Breast epithelium (tissue), 3 donors: ENCODE measurements around the gene SPG7.

ENCODE experiments used
- POLR2A ChIP-seq: fragments of 450-650 bp; IDR thresholded peaks from one replicate; pipeline ENCODE4 v1.6.1; 2016; ENCODE audit warnings: antibody characterized with exemption, mild to moderate bottlenecking, moderate library complexity
- POLR2AphosphoS5 ChIP-seq, 3 donors: sonication (generic); formaldehyde crosslinking; IDR thresholded peaks; one replicate each; pipeline ENCODE4 v1.6.1; 2017; ENCODE audit warnings: antibody characterized with exemption in 3 of 3
- TF ChIP-seq, protein P1 (sequence below), 3 donors: fragments of 450-650 bp; IDR thresholded peaks; one replicate each; pipeline ENCODE4 v1.5.1; 2016 to 2017; ENCODE audit warnings: antibody characterized with exemption in 3 of 3, mild to moderate bottlenecking in 3 of 3, moderate library complexity in 3 of 3

DNA sequence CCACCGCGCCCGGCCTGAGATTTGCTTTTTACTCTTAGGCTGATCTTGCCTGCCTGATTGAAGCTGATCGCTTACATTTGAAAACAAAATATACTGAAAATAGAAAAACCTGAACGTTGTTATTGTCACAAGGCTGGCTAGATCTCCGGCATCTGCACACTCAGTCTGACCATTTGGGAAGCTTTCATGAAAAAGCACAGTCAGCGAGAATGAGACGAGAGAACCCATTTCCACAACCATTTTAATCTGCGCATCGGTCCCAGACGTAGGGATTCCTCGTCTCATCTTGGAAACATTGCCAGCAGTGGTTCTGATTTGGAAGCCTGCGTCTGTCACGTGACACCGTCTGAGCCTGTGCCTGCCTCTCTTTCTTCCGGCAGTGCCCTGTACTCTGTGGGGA lies 20.9 kb downstream of the SPG7 start:
- TF ChIP-seq, protein P1, sequence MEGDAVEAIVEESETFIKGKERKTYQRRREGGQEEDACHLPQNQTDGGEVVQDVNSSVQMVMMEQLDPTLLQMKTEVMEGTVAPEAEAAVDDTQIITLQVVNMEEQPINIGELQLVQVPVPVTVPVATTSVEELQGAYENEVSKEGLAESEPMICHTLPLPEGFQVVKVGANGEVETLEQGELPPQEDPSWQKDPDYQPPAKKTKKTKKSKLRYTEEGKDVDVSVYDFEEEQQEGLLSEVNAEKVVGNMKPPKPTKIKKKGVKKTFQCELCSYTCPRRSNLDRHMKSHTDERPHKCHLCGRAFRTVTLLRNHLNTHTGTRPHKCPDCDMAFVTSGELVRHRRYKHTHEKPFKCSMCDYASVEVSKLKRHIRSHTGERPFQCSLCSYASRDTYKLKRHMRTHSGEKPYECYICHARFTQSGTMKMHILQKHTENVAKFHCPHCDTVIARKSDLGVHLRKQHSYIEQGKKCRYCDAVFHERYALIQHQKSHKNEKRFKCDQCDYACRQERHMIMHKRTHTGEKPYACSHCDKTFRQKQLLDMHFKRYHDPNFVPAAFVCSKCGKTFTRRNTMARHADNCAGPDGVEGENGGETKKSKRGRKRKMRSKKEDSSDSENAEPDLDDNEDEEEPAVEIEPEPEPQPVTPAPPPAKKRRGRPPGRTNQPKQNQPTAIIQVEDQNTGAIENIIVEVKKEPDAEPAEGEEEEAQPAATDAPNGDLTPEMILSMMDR (IDR thresholded peaks at IDR 0.05) = no peak
- no peak for TF ChIP-seq POLR2A
- TF ChIP-seq POLR2AphosphoS5 (IDR thresholded peaks at IDR 0.05) = no peak
